Activated effector memory CD4-positive, alpha-beta T cell treated with Interleukin-2 at 50 U/mL for 16 hours (primary cell): Measurements from ENCODE around the gene ANXA7.

Experiments
- DNase-seq: peaks from one replicate; pipeline ENCODE4 v3.0.0-alpha.2; 2020

ANXA7 gene

DNA sequence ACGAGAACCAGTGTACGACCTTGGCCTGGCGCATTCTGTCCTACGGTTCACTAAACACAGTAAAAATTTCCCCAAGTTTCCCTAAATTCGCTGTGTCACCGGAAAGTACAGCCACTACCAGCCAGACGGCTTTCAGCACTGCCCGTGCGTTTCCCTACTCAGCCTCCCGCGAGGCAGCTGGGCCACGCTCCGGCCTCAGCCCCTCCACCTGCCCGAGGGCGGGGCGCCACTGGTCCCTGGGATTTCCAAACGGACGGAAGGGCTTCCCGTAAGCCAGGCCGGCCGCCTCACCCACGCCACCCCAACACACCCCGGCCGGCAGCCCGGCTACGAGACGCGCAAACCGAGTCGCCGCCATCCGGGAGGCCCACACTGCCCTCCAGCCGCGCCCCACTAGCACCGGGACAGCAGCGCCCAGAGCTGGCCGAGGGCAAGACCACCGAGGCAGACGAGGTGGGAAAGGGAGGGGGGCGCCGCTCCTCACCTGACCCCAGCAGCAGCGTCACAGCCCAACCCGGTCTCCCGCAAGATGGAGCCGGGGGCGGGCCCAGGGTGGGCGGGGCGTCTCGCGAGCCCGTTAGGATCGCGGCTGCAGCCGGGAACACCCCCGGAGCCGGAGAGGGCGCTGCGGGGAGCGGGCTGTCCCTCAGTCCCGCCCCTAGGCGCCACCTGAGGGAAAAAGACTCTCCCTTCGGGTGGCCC is at the start of gene ANXA7:
Gene ANXA7 (minus strand): TSS at position 531 of the 702 bp plus-strand sequence. CDS start 13,202 bp downstream, outside the sequence.
- DNase-seq, result peak; percentile 90

DNA sequence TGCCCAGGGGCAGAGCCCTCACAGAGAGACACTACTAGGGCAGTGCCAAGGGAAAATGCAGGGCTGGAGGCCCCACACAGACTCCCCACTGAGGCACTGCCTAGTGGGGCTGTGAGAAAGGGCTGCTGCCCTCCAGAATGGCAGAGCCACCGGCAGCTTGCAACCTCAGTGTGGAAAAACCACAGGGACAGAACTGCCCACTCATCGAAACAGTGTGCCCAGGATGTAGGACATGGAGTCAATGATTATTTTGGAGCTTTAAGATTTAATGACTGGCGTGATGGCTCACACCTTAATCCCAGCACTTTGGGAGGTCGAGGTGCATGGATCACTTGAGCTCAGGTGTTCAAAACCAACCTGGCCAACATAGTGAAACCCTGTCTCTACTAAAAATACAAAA is 47.0 kb upstream of the ANXA7 start:
- no peak for DNase-seq

DNA sequence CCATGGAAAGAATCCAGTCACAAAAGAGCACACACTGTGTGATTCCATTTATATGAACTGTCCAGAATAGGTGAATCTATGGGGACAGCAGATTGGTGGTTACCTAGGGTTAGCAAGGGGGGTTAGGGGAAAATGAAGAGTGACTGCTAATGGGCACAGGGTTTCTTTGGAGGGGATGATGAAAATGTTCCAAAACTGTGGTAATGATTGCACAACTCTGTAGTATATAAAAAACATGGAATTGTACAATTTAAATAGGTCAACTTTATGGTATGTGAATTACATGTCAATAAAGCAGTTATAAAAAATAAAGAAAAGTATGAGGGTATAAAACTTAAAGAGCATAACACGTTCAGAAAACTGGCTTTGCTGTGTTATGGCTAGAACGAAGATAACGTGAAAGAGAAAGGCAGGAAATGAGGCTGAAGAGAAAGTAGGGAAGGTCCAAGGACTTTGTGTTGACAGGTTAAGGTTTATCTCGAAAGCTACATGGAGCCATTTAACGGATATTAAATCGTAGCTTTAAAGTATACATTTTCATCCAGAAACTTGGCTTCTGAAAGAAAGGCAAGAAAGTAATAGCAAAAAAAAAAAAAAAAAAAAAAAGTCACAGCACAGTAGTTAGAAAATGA is 45.9 kb upstream of the ANXA7 start:
- DNase-seq, result no peak

DNA sequence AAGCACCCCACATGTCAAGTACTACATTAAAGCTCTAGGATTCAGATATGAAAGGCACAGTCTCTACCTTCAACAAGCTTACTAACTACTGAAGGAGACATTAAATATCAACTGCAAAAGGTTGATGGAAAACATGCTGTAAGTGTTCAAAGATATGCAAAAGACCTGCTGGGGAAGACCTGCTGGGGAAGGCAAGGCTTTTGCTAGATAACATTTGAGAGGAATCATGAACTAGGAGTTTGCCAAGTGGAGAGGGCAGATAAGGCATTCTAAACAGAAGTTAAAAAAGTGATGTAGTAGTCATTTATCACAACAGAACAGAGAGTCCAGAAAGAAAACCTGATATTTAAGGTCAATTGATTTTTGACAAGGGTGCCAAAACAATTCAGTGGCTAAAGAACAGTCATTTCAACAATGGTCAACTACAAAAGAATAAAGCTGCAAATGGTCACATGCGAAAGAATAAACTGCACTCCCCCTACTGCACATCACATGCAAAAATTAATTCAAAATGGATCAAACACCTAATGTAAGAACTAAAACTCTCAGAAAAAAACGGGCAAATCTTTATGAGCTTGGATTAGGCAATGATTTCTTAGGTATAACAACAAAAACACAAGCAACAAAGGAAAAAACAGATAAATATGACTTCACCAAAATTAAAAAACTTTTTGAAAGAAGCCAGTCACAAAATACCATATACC is 42.5 kb upstream of the ANXA7 start:
- DNase-seq, result no peak

DNA sequence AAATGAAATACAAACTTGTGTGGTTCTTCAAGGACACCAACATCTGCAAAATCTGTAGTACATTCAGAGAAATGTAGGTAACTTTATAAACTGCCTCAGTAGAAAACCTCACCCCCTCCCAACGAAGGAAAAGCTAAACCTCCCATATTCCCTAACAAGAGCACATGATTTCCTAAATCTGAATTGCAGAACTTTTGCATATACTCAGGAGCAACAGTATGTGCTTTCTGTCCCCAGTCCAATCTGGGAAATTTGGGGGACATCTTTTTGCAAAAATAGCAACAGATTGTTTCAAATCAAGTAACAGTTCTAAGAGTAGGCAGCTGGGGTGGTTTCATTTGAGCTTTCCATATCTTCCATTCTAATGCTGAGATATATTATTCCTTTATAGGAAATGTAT is 35.3 kb upstream of the ANXA7 start:
- DNase-seq, result no peak

DNA sequence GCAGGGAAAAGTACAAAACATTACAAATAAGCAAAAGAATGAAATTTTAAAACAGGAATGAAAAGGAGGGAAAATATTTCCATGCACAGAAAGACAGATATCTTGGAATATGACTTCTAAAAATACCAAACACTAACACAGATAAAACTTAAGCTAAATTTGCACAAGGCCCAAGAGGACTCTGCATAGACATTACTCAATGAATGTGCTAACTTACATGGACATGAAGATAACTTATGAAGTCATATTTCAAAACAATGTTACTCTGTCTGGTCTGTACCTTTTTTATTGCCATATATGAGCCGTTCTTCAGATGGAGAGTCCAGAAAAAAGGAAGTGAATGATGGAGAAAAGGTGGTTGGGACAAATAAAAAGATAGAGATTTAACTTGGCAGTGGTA is 34.5 kb upstream of the ANXA7 start:
- DNase-seq, result no peak

DNA sequence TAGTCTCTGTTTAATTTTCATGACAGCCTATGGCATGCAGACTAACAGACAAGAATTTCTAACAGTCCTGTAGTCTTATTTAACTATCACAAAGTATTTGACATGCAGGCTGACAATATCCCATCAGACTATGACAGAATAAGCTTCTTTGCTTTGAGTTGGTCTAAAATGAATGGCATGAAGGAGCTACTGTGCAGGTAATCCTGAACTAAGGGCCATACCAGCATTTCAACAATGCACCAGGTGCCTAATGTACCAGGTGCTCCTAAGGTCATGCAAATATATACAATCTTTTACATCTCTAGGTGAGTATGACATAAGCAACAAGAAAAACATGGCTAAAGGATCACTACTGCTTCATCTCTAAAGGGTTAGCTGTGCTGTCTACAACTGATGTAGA is 33.1 kb upstream of the ANXA7 start:
- DNase-seq, result no peak

DNA sequence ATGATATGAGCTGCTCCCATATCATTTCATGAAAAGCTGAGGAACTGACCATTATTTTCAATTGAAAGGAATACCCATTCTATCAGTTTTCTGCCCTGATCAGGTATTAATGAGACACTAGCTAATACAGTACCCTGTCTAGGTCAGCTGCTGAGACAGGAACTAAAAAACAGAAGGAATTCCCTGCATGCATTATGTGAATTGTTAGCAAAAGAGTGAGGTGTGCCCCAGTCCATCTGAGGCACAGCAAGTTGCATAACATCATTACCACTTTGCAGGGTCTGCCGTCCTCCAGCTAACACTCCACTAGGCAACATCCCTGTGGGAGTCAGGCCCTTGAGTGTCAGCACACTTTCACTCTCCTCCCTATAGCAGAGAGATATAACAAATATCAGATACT is 30.6 kb upstream of the ANXA7 start:
- no peak for DNase-seq

DNA sequence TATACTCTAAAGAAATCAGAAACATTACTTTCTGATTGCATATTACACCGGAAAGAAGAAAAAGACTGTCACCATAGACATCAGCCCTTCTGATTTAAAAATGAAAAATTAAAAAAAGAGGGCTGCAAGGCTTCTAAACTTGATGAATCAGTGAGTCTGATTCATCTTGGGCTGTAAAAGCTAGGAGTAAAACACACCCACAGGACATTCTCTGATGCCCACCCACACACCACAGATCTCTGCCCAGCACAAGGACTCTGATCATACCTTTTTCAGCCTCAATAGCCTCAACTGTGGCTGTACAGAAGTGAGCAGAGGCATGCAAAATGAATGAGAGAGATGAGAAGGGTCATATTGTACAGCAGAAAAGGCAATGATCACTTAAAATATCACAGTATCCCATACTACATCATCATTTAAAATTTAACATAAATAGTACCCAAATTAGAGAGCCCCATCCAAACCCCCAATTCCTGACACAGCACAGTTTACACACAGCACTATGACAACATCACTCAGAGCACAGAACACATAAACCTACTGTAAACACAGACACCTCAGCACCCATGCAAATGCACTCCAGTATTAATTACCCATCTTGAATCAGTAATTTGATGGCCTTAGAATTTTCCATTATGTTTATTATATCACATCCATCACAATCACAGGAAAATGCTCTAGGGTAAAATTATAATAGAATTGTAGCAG is 25.9 kb upstream of the ANXA7 start:
- no peak for DNase-seq

DNA sequence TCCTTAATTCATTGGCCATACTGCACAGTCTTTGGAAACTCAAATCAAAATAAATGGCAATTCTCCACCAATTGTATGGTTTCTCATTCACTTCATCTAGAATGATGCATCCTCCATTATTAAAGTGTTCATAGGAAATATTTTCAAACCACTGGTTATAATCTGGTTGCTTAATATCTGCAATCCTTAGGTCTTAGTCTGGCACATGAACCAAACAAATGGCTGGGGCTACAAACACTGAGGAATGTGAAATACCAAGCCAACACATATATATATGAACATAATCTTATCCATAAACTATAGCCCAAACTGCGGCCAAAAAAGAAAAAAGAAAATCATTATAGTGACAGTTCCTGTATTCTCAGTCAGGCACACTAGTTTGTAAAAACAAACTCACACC is 25.2 kb upstream of the ANXA7 start:
- DNase-seq, result no peak

DNA sequence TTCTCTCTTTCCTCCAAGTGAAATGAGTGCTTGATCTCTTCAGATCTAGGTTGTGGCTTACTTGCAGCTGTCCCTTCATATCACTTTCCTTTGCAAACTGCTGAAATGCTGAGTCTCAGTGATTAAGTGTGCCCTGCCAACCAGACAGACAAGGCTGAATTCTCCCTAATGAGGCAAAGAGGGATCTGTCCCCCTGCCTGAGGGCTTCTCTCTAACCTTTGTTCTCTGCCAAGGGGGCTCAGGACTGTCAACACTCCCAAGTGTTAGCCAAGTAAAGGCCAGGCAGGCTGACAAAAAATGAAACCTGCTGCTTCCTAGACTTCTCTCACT is 19.6 kb upstream of the ANXA7 start, which contains the start of gene MSS51:
Gene MSS51 (minus strand): TSS at position 24 of the 330 bp plus-strand sequence. CDS start 5,277 bp downstream, outside the sequence.
- DNase-seq, result no peak

DNA sequence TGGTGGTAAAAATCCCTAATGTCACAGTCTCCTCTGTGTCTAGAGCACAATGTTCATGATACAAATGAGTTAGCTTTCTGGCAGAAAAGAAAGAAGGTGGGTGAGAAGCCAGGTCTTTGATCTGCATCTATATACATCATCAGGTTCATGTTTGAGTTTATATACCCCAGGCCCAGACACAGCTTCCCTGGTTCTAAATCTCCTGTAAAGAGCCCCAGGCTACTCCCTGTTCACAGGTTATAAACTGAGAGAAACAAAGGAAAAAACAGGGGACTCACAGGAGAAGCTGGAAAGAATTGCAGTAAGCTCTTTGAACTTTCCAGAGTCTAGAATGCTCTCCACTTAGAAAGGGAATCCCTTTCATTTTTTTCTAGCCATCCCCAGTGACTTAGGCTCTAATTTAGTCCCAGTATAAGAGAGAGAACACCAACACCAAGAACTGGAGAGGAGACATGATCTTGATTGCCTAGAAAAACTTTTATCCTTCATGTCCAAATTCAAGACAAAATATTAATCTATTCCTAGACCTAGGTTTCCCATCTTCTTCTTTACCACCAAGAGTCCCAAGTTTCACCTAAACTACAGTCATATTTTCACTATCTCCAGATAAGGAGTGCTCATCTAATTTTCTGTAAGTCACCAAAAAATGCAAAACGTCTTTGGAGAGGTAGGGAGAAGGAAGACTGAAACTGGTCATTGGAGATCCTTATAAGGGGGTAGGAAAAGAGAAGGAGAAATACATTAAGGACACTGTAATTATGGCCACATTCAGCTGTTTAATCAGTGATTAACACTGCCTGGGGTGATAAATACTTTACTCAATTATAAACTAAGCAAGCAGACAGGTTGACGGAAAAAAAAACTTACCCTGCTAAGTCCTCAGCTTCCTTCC is 19.0 kb upstream of the ANXA7 start:
- no peak for DNase-seq

DNA sequence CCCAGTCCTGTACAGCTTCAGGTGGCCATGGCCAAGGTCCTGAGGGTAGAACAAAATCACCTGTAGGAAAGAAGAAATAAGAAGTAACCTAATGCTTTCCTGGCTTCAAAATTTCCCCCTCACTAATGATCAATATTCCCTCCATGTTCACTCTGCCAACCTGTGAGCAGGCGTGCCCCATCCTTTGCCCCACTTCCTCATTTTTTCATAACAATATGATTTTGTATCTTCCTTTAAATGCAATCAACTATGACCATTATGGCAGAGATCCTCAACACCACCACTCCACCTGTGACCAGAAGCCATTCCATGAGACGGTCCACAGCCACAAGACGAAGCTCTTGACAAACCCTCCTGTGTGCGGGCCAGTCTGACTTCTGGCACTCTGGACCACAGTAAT is 12.5 kb upstream of the ANXA7 start:
- no peak for DNase-seq

DNA sequence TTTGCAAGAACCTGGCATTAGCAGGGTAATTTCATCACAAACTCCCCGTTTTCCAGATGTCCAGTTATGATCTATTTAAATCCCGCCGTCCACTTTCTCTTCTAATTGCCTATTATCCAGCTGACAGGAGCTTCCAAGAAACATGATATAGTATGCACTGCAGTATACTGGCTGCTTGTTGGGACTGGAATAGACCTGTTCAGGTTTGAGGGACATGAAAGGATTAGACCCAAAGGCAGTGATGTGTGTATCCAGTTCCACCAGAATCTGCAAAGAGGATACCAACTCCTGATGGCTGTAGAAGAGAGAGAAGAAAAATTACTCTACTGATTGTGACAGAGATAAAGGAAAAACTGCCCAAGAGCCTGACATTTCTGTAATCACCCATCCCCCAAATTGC is 10.6 kb upstream of the ANXA7 start:
- DNase-seq, result no peak

DNA sequence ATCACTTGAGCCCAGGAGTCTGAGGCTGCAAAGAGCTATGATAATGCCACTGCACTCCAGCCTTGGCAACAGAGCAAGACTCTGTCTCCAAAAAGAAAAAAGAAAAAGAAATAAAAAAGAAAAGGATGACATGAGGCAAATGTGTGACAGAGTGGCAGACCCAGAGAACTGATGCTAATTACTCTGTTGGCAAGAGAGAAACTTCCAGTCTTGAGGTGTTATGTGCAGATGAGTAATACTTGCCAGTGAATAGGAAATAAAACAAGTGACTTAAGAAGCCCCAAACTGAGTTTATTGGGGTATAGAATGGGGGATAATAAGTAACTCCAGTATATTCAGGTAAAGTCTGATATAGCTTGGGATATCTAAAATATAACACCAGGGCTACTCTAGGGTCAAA is 9.5 kb upstream of the ANXA7 start:
- DNase-seq, result no peak

DNA sequence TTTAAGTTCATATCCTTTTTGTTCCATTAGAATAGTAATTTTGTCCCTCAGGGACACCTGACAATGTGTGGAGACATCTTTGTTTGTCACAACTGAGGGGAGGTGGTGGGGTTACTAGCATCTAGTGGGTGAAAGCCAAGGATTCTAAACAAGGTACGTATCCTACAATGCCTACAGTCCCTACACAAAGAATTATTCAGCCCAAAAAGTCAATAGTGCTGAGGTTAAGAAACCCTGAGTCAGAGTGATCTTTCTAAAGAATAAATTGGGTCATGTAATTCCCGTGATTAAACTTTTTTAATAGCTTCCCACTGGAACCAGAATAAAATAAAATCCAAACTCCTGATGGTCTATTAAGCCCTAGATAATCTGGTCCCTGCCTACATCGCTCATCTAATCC is 2.7 kb upstream of the ANXA7 start:
- no peak for DNase-seq

DNA sequence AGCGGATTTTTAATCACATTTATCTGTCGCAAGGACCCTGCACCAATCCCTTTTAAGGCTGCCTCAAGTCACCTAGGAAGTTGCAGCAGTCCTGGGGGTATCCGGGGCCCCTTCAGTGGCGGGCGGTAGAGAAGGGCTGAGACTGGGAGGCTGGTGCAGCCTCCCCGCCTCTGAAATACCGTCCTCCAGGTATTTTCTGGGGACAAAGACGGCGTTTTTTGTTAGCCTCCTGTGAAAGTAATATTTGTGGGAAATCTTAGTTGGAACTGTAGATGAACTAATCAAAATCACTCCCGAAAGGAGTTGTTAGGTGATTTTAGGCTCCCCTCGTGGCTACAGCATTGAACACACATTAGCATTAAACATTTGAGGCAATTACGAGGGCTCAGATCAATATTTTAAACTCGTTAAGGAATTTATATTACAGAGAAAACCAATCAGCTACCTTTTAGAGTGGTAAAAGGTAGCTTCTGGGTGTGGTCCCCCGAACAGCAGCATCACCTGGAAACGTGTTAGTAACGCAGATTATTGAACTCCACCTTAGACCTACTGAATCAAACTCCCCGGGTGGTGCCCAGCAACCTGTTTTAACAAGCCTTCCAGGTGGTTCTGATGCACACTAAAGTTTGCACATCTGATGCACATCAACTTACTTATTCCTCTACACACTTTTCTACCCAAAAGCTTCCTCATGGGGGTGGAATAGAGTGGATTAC is 530 bp upstream of the ANXA7 start:
- DNase-seq, result no peak

DNA sequence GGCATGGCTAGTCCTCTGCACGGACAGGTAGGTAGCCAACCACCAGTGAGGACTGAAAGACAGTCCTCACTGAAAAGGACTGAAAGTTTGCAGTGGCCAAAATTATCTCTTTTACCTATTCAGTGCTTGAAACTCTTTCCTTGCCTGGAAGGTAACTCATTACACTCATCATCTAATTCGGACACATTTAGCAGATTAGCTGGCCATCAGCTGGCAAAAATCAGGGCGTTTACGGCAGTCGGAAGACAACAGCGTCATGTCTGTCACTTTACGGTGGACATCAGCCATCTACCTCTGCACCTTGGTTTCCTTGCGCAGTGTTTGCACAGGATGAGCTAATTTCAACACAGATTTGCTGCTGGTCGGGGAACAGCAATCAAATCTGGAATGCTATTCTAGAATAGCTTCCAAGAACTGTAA is 740 bp downstream of the ANXA7 start:
- DNase-seq, result no peak

DNA sequence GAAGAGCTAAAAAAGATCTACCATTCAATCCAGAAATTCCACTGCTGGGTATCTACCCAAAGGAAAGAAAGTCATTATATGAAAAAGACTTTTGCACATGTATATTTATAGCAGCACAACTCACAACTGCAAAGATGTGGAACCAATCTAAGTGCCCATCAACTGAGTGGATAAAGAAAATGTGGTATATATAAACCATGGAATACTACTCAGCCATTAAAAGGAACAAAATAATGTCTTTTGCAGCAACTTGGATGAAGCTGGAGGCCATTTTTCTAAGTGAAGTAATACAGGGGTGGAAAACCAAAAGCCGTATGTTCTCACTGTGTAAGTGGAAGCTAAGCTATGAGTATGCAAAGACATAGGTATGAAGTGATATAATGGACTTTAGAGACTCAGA is 3.0 kb downstream of the ANXA7 start:
- no peak for DNase-seq

DNA sequence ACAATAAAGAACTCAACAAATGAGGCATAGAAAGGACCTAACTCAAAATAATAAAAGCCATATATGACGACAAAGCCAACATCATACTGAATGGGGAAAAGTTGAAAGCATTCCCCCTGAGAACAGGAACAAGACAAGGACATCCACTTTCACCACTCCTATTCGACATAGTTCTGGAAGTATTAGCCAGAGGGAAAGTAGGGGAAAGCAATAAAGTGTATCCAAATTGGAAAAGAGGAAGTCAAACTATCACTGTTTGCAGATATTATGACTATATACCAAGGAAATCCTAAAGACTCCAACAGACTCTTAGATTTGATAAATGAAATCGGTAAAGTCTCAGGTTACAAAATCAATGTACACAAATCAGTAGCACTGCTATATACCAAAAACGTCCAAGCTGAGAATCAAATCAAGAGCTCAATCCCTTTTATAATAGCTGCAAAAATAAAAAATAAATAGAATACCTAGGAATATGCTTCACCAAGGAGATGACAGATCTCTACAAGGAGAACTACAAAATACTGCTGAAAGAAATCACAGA is 4.8 kb downstream of the ANXA7 start:
- no peak for DNase-seq

DNA sequence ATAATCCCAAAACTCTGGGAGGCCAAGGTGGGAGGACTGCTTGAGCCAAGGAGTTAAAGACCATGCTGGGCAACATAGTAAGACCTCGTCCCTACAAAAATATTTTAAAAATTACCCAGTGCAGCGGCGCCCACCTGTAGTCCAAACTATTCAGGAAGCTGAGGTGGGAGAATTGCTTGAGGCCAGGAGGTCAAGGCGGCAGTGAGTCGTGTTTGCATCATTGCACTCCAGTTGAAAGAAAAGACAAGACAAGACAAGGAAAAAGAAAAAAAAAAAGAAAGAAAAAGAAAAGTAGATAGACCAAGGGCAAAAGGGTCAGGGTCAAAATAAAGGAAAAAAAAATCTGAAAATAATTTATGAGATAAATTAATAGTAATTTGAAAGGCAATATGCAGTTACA is 5.8 kb downstream of the ANXA7 start:
- no peak for DNase-seq

DNA sequence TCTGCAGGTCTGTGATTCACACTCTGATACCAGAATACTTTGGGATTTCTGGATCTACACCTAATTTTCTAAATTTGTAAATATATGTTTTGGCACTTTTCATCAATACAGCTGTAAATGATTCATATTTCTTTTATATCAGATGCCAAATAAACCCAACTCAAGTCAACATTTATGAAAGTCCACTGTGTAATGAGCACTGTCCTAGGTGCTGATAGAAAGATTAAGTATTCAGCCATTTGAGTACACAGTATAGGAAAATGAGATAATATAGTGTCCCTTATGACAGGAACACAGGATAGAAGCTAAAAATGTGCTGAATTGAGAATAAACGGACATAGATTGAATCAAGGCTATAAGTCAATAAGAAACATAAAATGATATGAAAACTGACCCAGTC is 6.4 kb downstream of the ANXA7 start:
- no peak for DNase-seq
